Suprapubic skin (tissue), 4 donors: ENCODE results near the gene FMN1.

Experiments
- EP300 ChIP-seq: sonication (generic); formaldehyde crosslinking; IDR thresholded peaks from one replicate; pipeline ENCODE4 v1.6.1; 2017; ENCODE audit warnings: antibody characterized with exemption
- POLR2A ChIP-seq, 2 donors: fragments of 450-650 bp; IDR thresholded peaks; one replicate each; pipeline ENCODE4 v1.6.1; 2017; ENCODE audit warnings: antibody characterized with exemption in 2 of 2, mild to moderate bottlenecking in 2 of 2, moderate library complexity in 2 of 2
- POLR2AphosphoS5 ChIP-seq, 3 donors: sonication (generic); formaldehyde crosslinking; IDR thresholded peaks; one replicate each; pipeline ENCODE4 v1.6.1; 2017; ENCODE audit warnings: antibody characterized with exemption in 3 of 3
- TF ChIP-seq, protein P1 (sequence below), 2 donors: fragments of 200-600 bp in 1 of 2; fragments of 450-650 bp in 1 of 2; sonication (generic) in 1 of 2; IDR thresholded peaks; one replicate each; pipeline ENCODE4 v1.5.1; 2016 to 2019; ENCODE audit warnings: antibody characterized with exemption in 2 of 2, mild to moderate bottlenecking in 1 of 2, moderate library complexity in 1 of 2

DNA sequence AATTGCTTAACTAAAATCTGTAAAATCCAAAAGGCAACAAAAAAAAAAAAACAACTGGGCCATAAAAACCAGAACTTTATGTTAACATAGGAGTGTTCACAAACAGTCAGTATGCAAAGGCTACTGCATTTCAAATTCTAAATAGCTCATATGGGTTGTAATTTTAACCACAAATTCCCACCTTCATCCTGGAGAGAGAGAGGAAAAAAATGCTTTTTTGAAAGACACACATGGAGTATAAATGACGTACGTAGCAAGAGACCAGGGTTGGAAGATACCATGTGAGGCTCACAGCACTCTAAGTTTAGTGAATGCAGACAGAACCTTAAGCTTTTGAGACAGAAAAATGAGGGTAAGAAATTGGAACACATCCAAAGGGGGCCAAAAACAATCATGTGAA is 115.9 kb downstream of the FMN1 start:
- TF ChIP-seq, protein P1, sequence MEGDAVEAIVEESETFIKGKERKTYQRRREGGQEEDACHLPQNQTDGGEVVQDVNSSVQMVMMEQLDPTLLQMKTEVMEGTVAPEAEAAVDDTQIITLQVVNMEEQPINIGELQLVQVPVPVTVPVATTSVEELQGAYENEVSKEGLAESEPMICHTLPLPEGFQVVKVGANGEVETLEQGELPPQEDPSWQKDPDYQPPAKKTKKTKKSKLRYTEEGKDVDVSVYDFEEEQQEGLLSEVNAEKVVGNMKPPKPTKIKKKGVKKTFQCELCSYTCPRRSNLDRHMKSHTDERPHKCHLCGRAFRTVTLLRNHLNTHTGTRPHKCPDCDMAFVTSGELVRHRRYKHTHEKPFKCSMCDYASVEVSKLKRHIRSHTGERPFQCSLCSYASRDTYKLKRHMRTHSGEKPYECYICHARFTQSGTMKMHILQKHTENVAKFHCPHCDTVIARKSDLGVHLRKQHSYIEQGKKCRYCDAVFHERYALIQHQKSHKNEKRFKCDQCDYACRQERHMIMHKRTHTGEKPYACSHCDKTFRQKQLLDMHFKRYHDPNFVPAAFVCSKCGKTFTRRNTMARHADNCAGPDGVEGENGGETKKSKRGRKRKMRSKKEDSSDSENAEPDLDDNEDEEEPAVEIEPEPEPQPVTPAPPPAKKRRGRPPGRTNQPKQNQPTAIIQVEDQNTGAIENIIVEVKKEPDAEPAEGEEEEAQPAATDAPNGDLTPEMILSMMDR (IDR thresholded peaks at IDR 0.05), result no peak
- no peak for TF ChIP-seq POLR2A (IDR thresholded peaks at IDR 0.05)
- no peak for TF ChIP-seq POLR2AphosphoS5 (IDR thresholded peaks at IDR 0.05)
- no peak for TF ChIP-seq EP300
